ENCODE data around the gene SARDH.

- TF ChIP-seq, protein P1, sequence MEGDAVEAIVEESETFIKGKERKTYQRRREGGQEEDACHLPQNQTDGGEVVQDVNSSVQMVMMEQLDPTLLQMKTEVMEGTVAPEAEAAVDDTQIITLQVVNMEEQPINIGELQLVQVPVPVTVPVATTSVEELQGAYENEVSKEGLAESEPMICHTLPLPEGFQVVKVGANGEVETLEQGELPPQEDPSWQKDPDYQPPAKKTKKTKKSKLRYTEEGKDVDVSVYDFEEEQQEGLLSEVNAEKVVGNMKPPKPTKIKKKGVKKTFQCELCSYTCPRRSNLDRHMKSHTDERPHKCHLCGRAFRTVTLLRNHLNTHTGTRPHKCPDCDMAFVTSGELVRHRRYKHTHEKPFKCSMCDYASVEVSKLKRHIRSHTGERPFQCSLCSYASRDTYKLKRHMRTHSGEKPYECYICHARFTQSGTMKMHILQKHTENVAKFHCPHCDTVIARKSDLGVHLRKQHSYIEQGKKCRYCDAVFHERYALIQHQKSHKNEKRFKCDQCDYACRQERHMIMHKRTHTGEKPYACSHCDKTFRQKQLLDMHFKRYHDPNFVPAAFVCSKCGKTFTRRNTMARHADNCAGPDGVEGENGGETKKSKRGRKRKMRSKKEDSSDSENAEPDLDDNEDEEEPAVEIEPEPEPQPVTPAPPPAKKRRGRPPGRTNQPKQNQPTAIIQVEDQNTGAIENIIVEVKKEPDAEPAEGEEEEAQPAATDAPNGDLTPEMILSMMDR (IDR thresholded peaks at IDR 0.05; ENCODE audit: control extremely low read depth in 1 of 3, insufficient read depth in 1 of 3, low read depth in 1 of 3, low read length in 3 of 3): no peak
- TF ChIP-seq POLR2A (IDR thresholded peaks at IDR 0.05; ENCODE audit: control extremely low read depth in 1 of 2, low read depth in 2 of 2, low read length in 2 of 2): no peak
- TF ChIP-seq EZH2 (IDR thresholded peaks at IDR 0.05; ENCODE audit: low read depth, low read length, severe bottlenecking): no peak
- no peak for TF ChIP-seq POLR2AphosphoS5 (IDR thresholded peaks at IDR 0.05; ENCODE audit: low read depth, low read length)
- no peak for TF ChIP-seq FOSL1 (IDR thresholded peaks at IDR 0.05; ENCODE audit: insufficient read depth, low read depth, low read length)
- no peak for TF ChIP-seq ASH2L (IDR thresholded peaks at IDR 0.05; ENCODE audit: low read length)
- TF ChIP-seq TEAD4 (IDR thresholded peaks at IDR 0.05; ENCODE audit: low read depth, low read length): no peak
- TF ChIP-seq TCF12 (IDR thresholded peaks at IDR 0.05; ENCODE audit: low read depth, low read length): no peak
- TF ChIP-seq TAF1 (IDR thresholded peaks at IDR 0.05; ENCODE audit: low read depth, low read length): no peak
Measured at GRCh38 chr9:133727876-133728441, 10.2 kb downstream of the SARDH start.
